Mesothelial cell of epicardium (in vitro differentiated cells): ENCODE results near the gene NTPCR. TPM values are rescaled to one million over a fixed set of nuclear protein-coding genes. Genes with fewer than 3 reads are reported as not detected.
"Not testable (repeated sequence)": the region's sequence is repeated elsewhere in the genome, so short reads cannot be mapped to it uniquely, and the experiment has no call there.

Experiments used
- DNase-seq, 2 experiments: peaks; one replicate each; pipeline ENCODE4 v3.0.0; 2021; ENCODE audit warnings: low spot score in 2 of 2; ENCODE audit not compliant: unreplicated experiment in 2 of 2
- H3K27ac Mint-ChIP-seq: 2 replicates; pipeline ENCODE4 v1.8.0; 2021; ENCODE audit warnings: mixed read lengths
- H3K27me3 Mint-ChIP-seq: 2 replicates; pipeline ENCODE4 v1.8.0; 2021; ENCODE audit warnings: low read depth, mixed read lengths
- H3K36me3 Mint-ChIP-seq: 2 replicates; pipeline ENCODE4 v1.8.0; 2021; ENCODE audit warnings: mixed read lengths
- H3K4me1 Mint-ChIP-seq: 2 replicates; pipeline ENCODE4 v1.8.0; 2021; ENCODE audit warnings: mixed read lengths
- H3K4me3 Mint-ChIP-seq: 2 replicates; pipeline ENCODE4 v1.8.0; 2021; ENCODE audit warnings: mild to moderate bottlenecking, moderate library complexity, mixed read lengths
- H3K9me3 Mint-ChIP-seq: 2 replicates; pipeline ENCODE4 v1.8.0; 2021; ENCODE audit warnings: mixed read lengths
- total RNA-seq: library from RNA; stranded (reverse); gene quantifications from 3 replicates; pipeline ENCODE4 v1.2.1, GENCODE V29; 2021
- TF ChIP-seq, protein P1 (sequence below): fragments of 200-600 bp; sonication (generic); IDR thresholded peaks from one replicate; pipeline ENCODE4 v1.5.0; 2021; ENCODE audit warnings: antibody characterized with exemption; ENCODE audit not compliant: unreplicated experiment

NTPCR gene
- total RNA-seq, 1 donor from 2014 or later = 59.1 TPM

DNA sequence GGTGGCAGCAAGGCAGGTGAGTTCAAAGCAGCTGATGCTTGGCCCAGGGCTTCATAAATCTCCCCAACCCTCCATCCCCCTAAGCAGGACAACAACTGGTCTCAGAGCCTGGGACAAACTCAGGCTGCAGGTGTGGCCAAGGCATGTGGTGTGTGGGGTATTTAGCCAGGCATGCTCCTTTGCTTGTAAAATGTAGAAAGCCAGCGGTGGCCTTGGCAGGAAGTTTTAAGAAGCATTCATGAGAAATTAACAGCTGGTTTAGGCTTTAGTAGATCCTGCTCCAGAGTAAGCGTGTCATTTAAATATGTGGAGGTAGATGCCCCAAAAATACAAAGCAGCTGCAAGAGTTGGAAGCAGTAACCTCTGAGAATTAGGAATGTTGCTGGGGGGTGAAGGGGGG, 44.8 kb downstream of the NTPCR start:
- Mint-ChIP-seq H3K36me3 (peaks cover 65% of the 10 kb centered on the region), H3K4me1 (no peaks in the 10 kb centered on the region), H3K27me3 (no peaks in the 10 kb centered on the region), H3K4me3 (no peak overlapping the region), H3K9me3 (peaks cover 19% of the 10 kb centered on the region), H3K27ac (no peak overlapping the region)
- no peak for DNase-seq
- TF ChIP-seq, protein P1, sequence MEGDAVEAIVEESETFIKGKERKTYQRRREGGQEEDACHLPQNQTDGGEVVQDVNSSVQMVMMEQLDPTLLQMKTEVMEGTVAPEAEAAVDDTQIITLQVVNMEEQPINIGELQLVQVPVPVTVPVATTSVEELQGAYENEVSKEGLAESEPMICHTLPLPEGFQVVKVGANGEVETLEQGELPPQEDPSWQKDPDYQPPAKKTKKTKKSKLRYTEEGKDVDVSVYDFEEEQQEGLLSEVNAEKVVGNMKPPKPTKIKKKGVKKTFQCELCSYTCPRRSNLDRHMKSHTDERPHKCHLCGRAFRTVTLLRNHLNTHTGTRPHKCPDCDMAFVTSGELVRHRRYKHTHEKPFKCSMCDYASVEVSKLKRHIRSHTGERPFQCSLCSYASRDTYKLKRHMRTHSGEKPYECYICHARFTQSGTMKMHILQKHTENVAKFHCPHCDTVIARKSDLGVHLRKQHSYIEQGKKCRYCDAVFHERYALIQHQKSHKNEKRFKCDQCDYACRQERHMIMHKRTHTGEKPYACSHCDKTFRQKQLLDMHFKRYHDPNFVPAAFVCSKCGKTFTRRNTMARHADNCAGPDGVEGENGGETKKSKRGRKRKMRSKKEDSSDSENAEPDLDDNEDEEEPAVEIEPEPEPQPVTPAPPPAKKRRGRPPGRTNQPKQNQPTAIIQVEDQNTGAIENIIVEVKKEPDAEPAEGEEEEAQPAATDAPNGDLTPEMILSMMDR = no peak

DNA sequence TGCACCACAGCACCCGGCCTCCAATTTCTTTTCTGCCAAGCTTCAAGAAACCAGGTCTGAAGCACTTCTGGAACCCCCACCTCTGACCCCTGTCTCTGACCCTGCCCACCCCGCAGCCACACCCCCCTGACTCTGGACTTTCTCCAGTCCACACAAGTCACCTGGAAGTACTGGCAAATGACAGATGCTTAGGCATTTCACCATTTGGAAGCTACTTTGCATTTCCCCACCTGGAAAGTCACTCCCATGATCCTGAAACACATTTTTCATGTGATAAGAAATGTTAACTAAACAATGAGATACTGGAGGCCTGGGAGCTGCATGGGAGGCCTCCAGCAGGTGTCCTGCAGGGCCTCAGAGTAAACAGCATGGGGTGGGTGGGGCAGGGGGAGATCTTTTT, 45.7 kb downstream of the NTPCR start:
- H3K27me3 Mint-ChIP-seq = no peaks in the 10 kb centered on the region
- peaks cover 19% of the 10 kb centered on the region for H3K9me3 Mint-ChIP-seq
- TF ChIP-seq, protein P1 = no peak
- no peaks in the 10 kb centered on the region for H3K4me1 Mint-ChIP-seq
- H3K36me3 Mint-ChIP-seq = peaks cover 65% of the 10 kb centered on the region
- no peak overlapping the region for H3K4me3 Mint-ChIP-seq
- no peak overlapping the region for H3K27ac Mint-ChIP-seq
- DNase-seq = no peak

DNA sequence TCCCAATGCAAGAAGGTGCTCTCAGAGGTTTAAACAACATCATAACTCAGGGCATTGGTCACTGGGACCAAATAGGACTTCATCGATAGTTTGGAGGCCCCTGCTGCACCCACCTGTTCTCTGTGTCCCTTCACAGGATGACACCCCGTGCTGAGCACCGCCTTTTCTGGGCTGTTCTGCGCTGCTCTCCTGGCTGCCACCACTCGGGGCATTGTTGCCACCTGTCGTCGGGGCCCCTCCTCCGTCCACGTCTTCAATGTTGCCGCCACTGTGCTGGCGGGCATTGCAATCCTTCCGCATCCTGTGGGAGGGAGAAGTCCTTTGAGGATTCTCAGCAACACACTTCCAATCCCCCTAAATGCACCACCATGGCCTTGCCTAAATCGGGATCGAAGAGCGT, 47.7 kb downstream of the NTPCR start:
- DNase-seq = no peak
- Mint-ChIP-seq H3K9me3 (peaks cover 22% of the 10 kb centered on the region), H3K27me3 (no peaks in the 10 kb centered on the region), H3K27ac (no peak overlapping the region), H3K4me3 (no peak overlapping the region), H3K36me3 (peaks cover 55% of the 10 kb centered on the region), H3K4me1 (no peaks in the 10 kb centered on the region)
- TF ChIP-seq, protein P1 = no peak

DNA sequence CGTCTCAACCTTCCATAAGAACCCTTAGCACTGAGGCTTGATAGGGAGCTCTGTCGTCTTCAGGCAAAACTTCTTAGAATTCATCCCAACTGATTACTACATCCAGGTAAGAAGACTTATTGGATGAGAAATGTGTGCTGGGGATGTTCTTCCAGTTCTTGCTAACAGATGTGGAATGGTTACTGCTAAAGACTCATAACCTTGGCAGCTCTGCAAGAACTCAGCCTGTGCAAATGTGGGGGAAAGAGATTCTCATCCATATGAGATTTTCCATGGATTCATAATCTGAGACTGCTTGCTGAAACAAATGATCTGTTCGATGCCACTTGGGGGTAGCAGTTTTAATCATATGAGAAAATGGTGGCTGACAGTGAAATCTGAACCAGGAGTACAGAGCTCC, 48.2 kb downstream of the NTPCR start:
- H3K4me1 Mint-ChIP-seq = no peaks in the 10 kb centered on the region
- DNase-seq = no peak
- H3K4me3 Mint-ChIP-seq = no peak overlapping the region
- peaks cover 50% of the 10 kb centered on the region for H3K36me3 Mint-ChIP-seq
- H3K9me3 Mint-ChIP-seq = peaks cover 21% of the 10 kb centered on the region
- no peak overlapping the region for H3K27ac Mint-ChIP-seq
- no peaks in the 10 kb centered on the region for H3K27me3 Mint-ChIP-seq
- TF ChIP-seq, protein P1 = no peak

DNA sequence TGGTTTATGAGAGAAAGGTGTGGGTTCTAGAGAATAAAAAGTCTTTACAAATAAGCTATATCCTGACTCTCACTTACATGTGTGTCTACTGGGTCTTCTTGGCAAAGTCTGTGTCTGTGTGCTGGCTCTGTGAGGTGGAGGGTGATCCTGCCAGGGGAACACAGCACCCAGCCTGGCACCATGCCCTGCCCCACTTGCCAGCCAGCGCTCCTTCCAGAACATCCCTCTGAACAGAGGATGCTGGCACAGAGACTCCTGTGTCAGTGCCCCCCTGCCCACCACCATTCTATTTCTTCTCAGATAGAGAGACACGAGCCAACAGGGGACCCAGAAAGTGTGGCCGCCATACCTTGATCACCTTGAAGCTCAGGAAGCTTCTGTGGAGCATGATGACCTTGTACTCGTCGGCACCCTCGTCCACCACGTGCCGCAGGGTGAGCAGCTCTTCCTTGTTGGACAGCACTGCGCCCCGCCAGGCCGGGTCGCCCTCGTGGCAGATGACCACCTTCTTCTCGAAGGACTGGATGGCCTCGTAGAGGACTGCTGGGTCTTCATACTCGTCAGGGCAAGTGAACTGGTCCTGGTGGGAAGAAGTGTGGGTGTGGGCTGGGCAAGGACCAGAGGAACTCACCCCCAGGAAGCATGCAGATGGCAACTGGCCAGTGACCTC, 49.7 kb downstream of the NTPCR start:
- Mint-ChIP-seq H3K4me1 (no peaks in the 10 kb centered on the region), H3K4me3 (no peak overlapping the region), H3K36me3 (peaks cover 36% of the 10 kb centered on the region), H3K27me3 (no peaks in the 10 kb centered on the region), H3K9me3 (peaks cover 12% of the 10 kb centered on the region), H3K27ac (no peak overlapping the region)
- TF ChIP-seq, protein P1 = no peak
- DNase-seq = no peak

DNA sequence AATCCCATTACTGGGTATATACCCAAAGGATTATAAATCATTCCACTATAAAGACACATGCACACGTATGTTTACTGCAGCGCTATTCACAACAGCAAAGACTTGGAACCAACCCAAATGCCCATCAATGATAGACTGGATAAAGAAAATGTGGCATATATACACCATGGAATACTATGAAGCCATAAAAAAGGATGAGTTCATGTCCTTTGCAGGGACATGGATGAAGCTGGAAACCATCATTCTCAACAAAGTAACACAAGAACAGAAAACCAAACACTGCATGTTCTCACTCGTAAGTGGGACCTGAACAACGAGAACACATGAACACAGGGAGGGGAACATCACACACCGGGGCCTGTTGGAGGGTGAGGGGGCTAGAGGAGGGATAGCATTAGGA, 53.2 kb downstream of the NTPCR start:
- peaks cover 17% of the 10 kb centered on the region for H3K36me3 Mint-ChIP-seq
- not testable (repeated sequence) for DNase-seq, H3K4me3 Mint-ChIP-seq, H3K4me1 Mint-ChIP-seq, H3K27me3 Mint-ChIP-seq, H3K27ac Mint-ChIP-seq
- H3K9me3 Mint-ChIP-seq = peaks cover 12% of the 10 kb centered on the region
